GM21515 (cell line): Measurements from ENCODE around the gene TNFAIP6.
"Not testable (repeated sequence)": the region's sequence is repeated elsewhere in the genome, so short reads cannot be mapped to it uniquely, and the experiment has no call there.

ENCODE experiments used
- ATAC-seq: cut with Tn5 transposase; IDR thresholded peaks from one replicate; pipeline ENCODE4 v1.9.1; 2021; ENCODE audit not compliant: unreplicated experiment

TNFAIP6 gene

DNA sequence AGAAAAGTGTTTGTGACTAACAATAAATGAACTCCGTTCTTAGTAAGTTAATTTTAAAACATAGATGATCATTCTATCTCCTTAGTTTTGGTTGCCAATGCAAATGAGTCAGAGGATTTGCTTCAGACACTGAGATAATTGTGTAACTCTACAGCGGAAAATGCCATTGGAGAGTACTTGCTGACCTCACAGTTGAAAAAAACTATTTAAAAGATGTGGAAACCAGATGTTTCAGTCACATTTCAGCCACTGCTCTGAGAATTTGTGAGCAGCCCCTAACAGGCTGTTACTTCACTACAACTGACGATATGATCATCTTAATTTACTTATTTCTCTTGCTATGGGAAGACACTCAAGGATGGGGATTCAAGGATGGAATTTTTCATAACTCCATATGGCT lies at the start of gene TNFAIP6:
TNFAIP6 (plus strand) TSS at position 234 of the 400 bp plus-strand sequence; CDS start at position 309, 75 bp downstream.
- no peak for ATAC-seq

- not testable (repeated sequence) for ATAC-seq
Observed at GRCh38 chr2:151310313-151310712, 47.1 kb upstream of the TNFAIP6 start.

GRCh38 chr2:151312440-151312839 lies 45.0 kb upstream of the TNFAIP6 start:
- ATAC-seq: not testable (repeated sequence)

GRCh38 chr2:151315381-151315903 lies 42.0 kb upstream of the TNFAIP6 start:
- ATAC-seq: no peak

DNA sequence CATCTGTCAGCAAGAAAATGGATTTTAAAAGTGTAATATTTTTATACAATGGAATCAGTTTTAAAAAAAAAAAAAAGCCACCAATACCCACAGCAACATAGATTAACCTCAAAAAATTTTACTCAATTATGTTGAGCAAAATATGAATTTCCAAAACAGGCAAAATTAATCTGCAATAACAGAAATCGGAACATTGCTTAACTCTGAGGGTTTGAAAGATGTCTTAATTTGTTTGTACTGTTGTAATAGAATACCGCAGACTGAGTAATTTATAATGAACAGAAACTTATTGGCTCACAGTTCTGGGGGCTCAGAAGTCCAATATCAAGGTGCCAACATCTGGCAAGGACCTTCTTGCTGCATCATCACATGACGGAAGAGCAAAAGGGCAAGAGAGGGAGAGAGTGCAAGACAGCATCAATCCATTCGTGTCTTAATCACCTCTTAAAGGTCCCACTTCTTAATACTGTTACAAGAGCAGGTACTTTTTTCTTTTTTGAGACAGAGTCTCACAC lies 31.8 kb upstream of the TNFAIP6 start:
- ATAC-seq: no peak

GRCh38 chr2:151326554-151326953 lies 30.8 kb upstream of the TNFAIP6 start:
- no peak for ATAC-seq

- ATAC-seq: no peak
Observed at GRCh38 chr2:151329998-151330397, 27.4 kb upstream of the TNFAIP6 start.

- ATAC-seq: no peak
Observed at GRCh38 chr2:151333083-151333482, 24.3 kb upstream of the TNFAIP6 start.

- no peak for ATAC-seq
Observed at GRCh38 chr2:151334082-151334815, 23.1 kb upstream of the TNFAIP6 start.

DNA sequence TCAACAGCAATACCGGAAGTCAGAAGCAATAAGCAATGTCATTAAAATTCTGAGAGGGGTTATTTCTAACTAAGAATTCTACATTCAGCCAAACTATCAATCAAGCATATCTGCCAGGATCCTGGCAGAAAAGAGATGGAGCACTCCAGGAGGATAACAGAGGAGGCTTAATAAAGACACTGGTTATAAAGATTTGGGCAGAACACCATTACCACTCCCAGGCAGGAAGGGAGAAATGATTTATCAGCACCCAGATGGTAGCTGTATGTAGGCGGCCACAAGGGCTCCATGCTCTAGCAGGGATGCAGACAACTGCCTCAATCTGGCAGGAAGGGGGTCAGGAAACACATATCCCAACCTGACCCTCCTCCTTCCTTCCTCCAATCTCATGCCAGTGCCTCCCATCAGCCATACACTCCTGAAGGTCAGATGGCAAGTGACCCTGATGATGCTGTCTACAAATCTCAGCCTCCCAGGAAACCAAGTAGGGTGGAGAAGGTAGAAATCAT lies 20.5 kb upstream of the TNFAIP6 start:
- ATAC-seq: no peak

DNA sequence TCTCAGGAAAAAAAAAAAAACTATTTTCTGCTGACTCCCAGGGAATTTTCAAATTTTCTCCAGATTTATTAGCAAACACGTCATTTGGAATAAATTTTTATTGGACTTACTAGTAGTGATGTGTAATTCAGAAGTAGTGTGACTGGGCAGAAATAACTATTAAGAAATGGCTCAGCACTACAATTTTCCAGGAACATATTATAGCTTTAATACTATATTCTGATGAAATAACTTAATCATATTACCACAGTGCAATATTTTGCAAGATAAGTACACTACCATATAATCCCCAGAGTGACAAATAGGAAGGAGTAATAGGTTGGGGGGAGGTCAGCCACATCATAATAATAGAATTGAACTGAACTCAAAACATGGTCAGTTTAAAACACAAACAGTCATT lies 19.7 kb upstream of the TNFAIP6 start:
- no peak for ATAC-seq

- ATAC-seq: no peak
Observed at GRCh38 chr2:151338115-151338514, 19.3 kb upstream of the TNFAIP6 start.

DNA sequence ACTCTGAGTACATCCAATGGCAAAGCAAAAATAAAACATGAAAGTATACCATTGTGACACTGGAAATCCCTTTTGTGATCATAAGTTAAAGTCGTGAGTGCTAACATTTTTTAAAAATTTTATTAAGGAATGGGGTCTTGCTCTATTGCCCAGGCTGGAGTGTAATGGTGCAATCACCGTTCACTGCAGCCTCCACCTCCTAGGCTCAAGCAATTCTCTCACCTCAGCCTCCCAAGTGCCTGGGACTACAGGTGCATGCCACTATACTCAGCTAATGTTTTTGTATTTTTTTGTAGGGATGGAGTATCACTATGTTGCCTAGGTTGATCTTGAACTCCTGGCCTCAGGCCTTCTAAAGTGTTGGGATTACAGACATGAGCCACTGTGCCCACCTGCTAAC lies 14.3 kb upstream of the TNFAIP6 start:
- ATAC-seq: no peak

- ATAC-seq: not testable (repeated sequence)
Observed at GRCh38 chr2:151344191-151344590, 13.2 kb upstream of the TNFAIP6 start.

- no peak for ATAC-seq
Observed at GRCh38 chr2:151344906-151345305, 12.5 kb upstream of the TNFAIP6 start.

GRCh38 chr2:151347294-151347693 lies 10.1 kb upstream of the TNFAIP6 start:
- no peak for ATAC-seq

DNA sequence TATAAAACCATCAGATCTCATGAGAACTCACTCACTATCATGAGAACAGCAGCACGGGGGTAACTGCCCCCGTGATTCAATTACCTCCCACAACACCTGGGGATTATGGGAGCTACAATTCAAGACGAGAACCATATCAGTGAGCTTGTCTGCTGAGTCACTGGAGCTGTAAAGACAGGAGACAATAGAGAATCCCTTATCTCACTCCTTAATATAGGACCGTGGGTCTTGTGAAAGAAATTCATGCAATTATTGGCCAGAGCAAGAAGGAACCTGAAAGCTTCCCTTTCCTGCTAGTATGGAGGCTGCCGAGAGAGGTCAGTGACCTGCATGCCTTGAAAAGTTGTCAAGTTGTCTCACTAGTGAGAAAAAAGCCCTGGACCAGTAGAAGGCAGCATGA lies 9.5 kb upstream of the TNFAIP6 start:
- no peak for ATAC-seq

- no peak for ATAC-seq
Observed at GRCh38 chr2:151350579-151351195, 6.7 kb upstream of the TNFAIP6 start.

GRCh38 chr2:151353995-151354394 lies 3.4 kb upstream of the TNFAIP6 start:
- no peak for ATAC-seq

DNA sequence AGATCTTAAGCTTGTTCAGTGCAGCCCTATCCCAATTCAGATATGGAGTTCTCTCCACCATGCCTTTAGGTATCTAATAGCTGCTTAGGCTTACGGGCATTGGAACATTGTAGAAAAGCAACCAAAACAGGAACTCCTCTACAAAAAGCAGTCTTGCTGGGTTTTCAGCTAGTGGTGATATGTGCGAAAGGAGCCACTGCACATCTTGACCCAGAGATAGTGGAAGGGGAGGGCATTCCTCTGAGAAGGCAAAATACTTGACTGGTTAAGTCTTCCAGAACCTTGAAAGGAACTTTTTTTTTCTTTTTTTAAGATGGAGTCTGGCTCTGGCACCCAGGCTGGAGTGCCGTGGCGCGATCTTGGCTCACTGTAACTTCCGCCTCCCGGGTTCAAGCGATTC lies 2.6 kb upstream of the TNFAIP6 start:
- no peak for ATAC-seq

DNA sequence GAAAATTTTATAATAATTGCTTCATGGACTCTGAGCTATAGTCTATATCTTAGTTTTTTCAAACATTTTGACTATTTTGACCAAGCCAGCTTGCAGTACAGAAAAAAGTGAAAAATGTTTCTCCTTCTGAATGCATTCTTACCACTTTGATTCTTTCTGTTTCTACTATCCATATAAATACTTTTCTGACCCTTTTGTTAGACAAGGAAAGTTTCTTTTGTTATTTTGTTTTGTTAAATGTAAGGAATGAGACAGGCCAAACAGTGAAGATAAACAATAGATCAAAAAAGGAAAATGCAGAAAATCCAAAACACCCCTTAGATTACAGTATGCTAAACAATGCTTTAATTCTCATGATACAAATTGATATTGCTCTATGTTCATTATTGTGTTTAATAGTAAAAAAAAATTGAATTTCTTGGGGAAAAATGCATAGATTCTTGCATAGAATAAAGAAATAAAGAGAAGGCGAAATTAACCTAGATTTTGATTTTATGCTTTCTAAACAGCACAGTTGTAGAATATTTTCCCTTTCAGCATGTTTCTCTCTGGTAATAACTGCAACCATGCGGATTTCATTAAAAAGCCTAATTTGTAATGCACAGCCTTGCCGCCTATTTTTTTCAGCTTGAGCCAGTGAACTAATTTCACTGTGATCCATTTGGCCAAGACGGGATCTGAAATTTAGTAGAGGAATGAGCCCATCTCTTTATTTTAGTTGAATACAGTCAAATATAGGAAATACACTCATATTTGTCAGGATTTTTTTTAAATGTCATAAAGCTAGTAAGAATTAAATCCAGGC lies 976 bp downstream of the TNFAIP6 start:
- no peak for ATAC-seq
